ENCODE data around the gene BMPR1B. TPM values are rescaled to one million over a fixed set of nuclear protein-coding genes. Genes with fewer than 3 reads are reported as not detected.

The BMPR1B gene
- total RNA-seq, 1 experiment from 2014 or later = not detected

GRCh38 chr4:94933799-94934198 is 176.0 kb downstream of the BMPR1B start:
- no peak overlapping the region for H3K27ac ChIP-seq (ENCODE audit: low read depth, low read length)

GRCh38 chr4:94934201-94934600 is 176.4 kb downstream of the BMPR1B start:
- H3K27ac ChIP-seq (ENCODE audit: low read depth, low read length) = no peak overlapping the region

More at GRCh38 chr4:94933799-94934198, 176.0 kb downstream of the BMPR1B start:
- intact Hi-C loops (cut with micrococcal nuclease) = no loop called here
- Histone ChIP-seq H3K9ac (ENCODE audit: low read length) (no peak overlapping the region), H3K4me2 (ENCODE audit: low read length) (no peak overlapping the region), H3K4me1 (ENCODE audit: control insufficient read depth in 1 of 2, insufficient read depth in 2 of 2, low read length in 2 of 2) (no peaks in the 10 kb centered on the region), H3K4me3 (replicated peaks in 1 of 2; ENCODE audit: low read depth in 1 of 2, low read length in 2 of 2) (no peak overlapping the region), H3K9me3 (ENCODE audit: control insufficient read depth in 1 of 2, insufficient read depth in 1 of 2, low read depth in 1 of 2, low read length in 2 of 2) (no peaks in the 10 kb centered on the region), H3K79me2 (ENCODE audit: insufficient read depth, low read length) (no peaks in the 10 kb centered on the region), H2AFZ (ENCODE audit: low read depth, low read length, poor library complexity, severe bottlenecking) (no peak overlapping the region), H3K27me3 (ENCODE audit: insufficient read depth, low read length) (no peaks in the 10 kb centered on the region), H3K36me3 (ENCODE audit: control insufficient read depth in 1 of 2, insufficient read depth in 2 of 2, low read length in 2 of 2) (no peaks in the 10 kb centered on the region), H3K9me2 (ENCODE audit: insufficient read depth) (no peaks in the 10 kb centered on the region), H4K20me1 (ENCODE audit: insufficient read depth) (no peaks in the 10 kb centered on the region)
- ChIA-PET CTCF (no interaction called here), POLR2A (no interaction called here), RAD21 (ENCODE audit: low non-redundant PET in 1 of 2, low total read pairs in 2 of 2, uncharacterized antibody in 2 of 2, unreplicated experiment in 2 of 2) (no interaction called here)
- no TSS peak for BruUV-seq (replicated peaks)
- TF ChIP-seq CEBPB (IDR thresholded peaks at IDR 0.05; ENCODE audit: low read depth) = no peak
- TF ChIP-seq YY1 (IDR thresholded peaks at IDR 0.05; ENCODE audit: extremely low read depth, insufficient replicate concordance, low read depth, low read length) = no peak
- TF ChIP-seq EGR1 (IDR thresholded peaks at IDR 0.05; ENCODE audit: low read depth) = no peak
- TF ChIP-seq TCF7L2 (IDR thresholded peaks at IDR 0.05; ENCODE audit: borderline replicate concordance, extremely low read depth, insufficient read depth, insufficient read length) = no peak
- ATAC-seq (no peak), DNase-seq (ENCODE audit: low read depth, low spot score) (no peak)

More at GRCh38 chr4:94934201-94934600, 176.4 kb downstream of the BMPR1B start:
- Histone ChIP-seq H3K4me3 (replicated peaks in 1 of 2; ENCODE audit: low read depth in 1 of 2, low read length in 2 of 2) (no peak overlapping the region), H3K4me1 (ENCODE audit: control insufficient read depth in 1 of 2, insufficient read depth in 2 of 2, low read length in 2 of 2) (no peaks in the 10 kb centered on the region), H2AFZ (ENCODE audit: low read depth, low read length, poor library complexity, severe bottlenecking) (no peak overlapping the region), H3K9me3 (ENCODE audit: control insufficient read depth in 1 of 2, insufficient read depth in 1 of 2, low read depth in 1 of 2, low read length in 2 of 2) (no peaks in the 10 kb centered on the region), H3K9me2 (ENCODE audit: insufficient read depth) (no peaks in the 10 kb centered on the region), H3K36me3 (ENCODE audit: control insufficient read depth in 1 of 2, insufficient read depth in 2 of 2, low read length in 2 of 2) (no peaks in the 10 kb centered on the region), H3K9ac (ENCODE audit: low read length) (no peak overlapping the region), H3K27me3 (ENCODE audit: insufficient read depth, low read length) (no peaks in the 10 kb centered on the region), H4K20me1 (ENCODE audit: insufficient read depth) (no peaks in the 10 kb centered on the region), H3K79me2 (ENCODE audit: insufficient read depth, low read length) (no peaks in the 10 kb centered on the region), H3K4me2 (ENCODE audit: low read length) (no peak overlapping the region)
- DNase-seq (ENCODE audit: low read depth, low spot score) (no peak), ATAC-seq (no peak)
- intact Hi-C loops (cut with micrococcal nuclease) = no loop called here
- RAD21 ChIA-PET (ENCODE audit: low non-redundant PET in 1 of 2, low total read pairs in 2 of 2, uncharacterized antibody in 2 of 2, unreplicated experiment in 2 of 2) = no interaction called here
- POLR2A ChIA-PET = no interaction called here
- no TSS peak for BruUV-seq (replicated peaks)
- CTCF ChIA-PET = no interaction called here
- TF ChIP-seq POLR2AphosphoS5 (IDR thresholded peaks at IDR 0.05; ENCODE audit: low read depth, low read length) = no peak
- no peak for TF ChIP-seq EGR1 (IDR thresholded peaks at IDR 0.05; ENCODE audit: low read depth)

Data from HCT116 (cell line).